B cell (primary cell): ENCODE measurements around the gene TRIM38. TPM values are rescaled to one million over a fixed set of nuclear protein-coding genes. Genes with fewer than 3 reads are reported as not detected.

Source experiments
- ATAC-seq: fragments of 200-7000 bp; cut with Tn5 transposase; one replicate; pipeline ENCODE4 v1.10.0; 2021; ENCODE audit warnings: low read depth, mild to moderate bottlenecking, moderate number of reproducible peaks, moderate library complexity
- CTCF ChIA-PET: fragments of 350-600 bp; sonication (Branson Sonifier 250); formaldehyde crosslinking; loops from one replicate; lab custom pipeline; 2021; ENCODE audit warnings: antibody characterized with exemption, inconsistent platforms; lab: Charles Lee
- POLR2A ChIA-PET: fragments of 350-600 bp; sonication (Branson Sonifier 250); formaldehyde crosslinking; loops from one replicate; lab custom pipeline; 2021; ENCODE audit warnings: antibody characterized with exemption; lab: Charles Lee
- DNase-seq: peaks from one replicate; pipeline ENCODE4 v3.0.0; 2013
- H2AFZ ChIP-seq: 2 replicates; pipeline ENCODE4 v1.6.1; 2012; ENCODE audit warnings: mild to moderate bottlenecking, low read depth, low read length; ENCODE audit not compliant: insufficient read depth, poor library complexity, severe bottlenecking
- H3K27ac ChIP-seq, 2 donors: 1 replicate in 1 of 2; 2 replicates in 1 of 2; pipeline ENCODE4 v1.5.1; 2012 to 2013; ENCODE audit warnings: low read length in 2 of 2, mild to moderate bottlenecking in 2 of 2, moderate library complexity in 1 of 2
- H3K27me3 ChIP-seq, 4 experiments: fragments of 200-600 bp in 1 of 4; sonication (generic) in 1 of 4; replicated peaks in 1 of 4; 1 replicate in 2 of 4; 2 replicates in 2 of 4; pipeline versions ENCODE4 v1.6.1 to v1.7.0; 2013 to 2016; ENCODE audit warnings: low read length in 3 of 4, mild to moderate bottlenecking in 2 of 4, mixed read lengths in 1 of 4, moderate library complexity in 1 of 4; ENCODE audit not compliant: insufficient read depth in 4 of 4, control insufficient read depth in 3 of 4; ENCODE audit errors: control extremely low read depth in 1 of 4
- H3K36me3 ChIP-seq, 2 experiments: replicated peaks in 1 of 2; 1 replicate in 1 of 2; 2 replicates in 1 of 2; pipeline versions ENCODE4 v1.6.1 to v1.7.1; 2013; ENCODE audit warnings: low read length in 1 of 2; ENCODE audit not compliant: insufficient read depth in 2 of 2, control insufficient read depth in 1 of 2; ENCODE audit errors: control extremely low read depth in 1 of 2, extremely low read depth in 1 of 2
- H3K4me1 ChIP-seq, 2 donors: fragments of 200-600 bp in 1 of 2; sonication (generic) in 1 of 2; 1 replicate in 1 of 2; 2 replicates in 1 of 2; pipeline versions ENCODE4 v1.5.1 to v1.6.1; 2013 to 2017; ENCODE audit warnings: low read length in 2 of 2; ENCODE audit not compliant: control insufficient read depth in 2 of 2, insufficient read depth in 2 of 2
- H3K4me2 ChIP-seq: replicated peaks from 2 replicates; pipeline ENCODE3; 2012; ENCODE audit warnings: mild to moderate bottlenecking, low read depth, low read length; ENCODE audit not compliant: poor library complexity, severe bottlenecking
- H3K4me3 ChIP-seq, 5 experiments: fragments of 200-600 bp in 1 of 5; sonication (generic) in 1 of 5; 1 replicate in 3 of 5; 2 replicates in 2 of 5; pipeline versions ENCODE4 v1.5.1 to v1.7.0; 2011 to 2016; ENCODE audit warnings: low read length in 4 of 5, mild to moderate bottlenecking in 4 of 5, low read depth in 2 of 5, control low read depth in 1 of 5, moderate library complexity in 1 of 5; ENCODE audit not compliant: insufficient read depth in 1 of 5; ENCODE audit errors: control extremely low read depth in 1 of 5, extremely low read depth in 1 of 5
- H3K79me2 ChIP-seq: fragments of 200-600 bp; sonication (generic); one replicate; pipeline ENCODE4 v1.6.0; 2016; ENCODE audit warnings: low read length; ENCODE audit not compliant: control insufficient read depth, insufficient read depth
- H3K9ac ChIP-seq: fragments of 200-600 bp; sonication (generic); 2 replicates; pipeline ENCODE4 v1.6.1; 2017; ENCODE audit warnings: mild to moderate bottlenecking, low read length, moderate library complexity
- H3K9me3 ChIP-seq, 3 donors: one replicate each; pipeline versions ENCODE4 v1.6.1 to v1.7.1; 2013; ENCODE audit warnings: low read length in 2 of 3; ENCODE audit not compliant: control insufficient read depth in 2 of 3, insufficient read depth in 1 of 3; ENCODE audit errors: control extremely low read depth in 1 of 3
- H4K20me1 ChIP-seq: 2 replicates; pipeline ENCODE4 v1.6.0; 2012; ENCODE audit warnings: mild to moderate bottlenecking, low read length; ENCODE audit not compliant: insufficient read depth, control insufficient read depth, poor library complexity, severe bottlenecking
- H3K27ac Mint-ChIP-seq: one replicate; pipeline ENCODE4 v1.8.0; 2021; ENCODE audit warnings: mixed read lengths
- H3K27me3 Mint-ChIP-seq: one replicate; pipeline ENCODE4 v1.8.0; 2021; ENCODE audit warnings: mixed read lengths
- H3K4me1 Mint-ChIP-seq: one replicate; pipeline ENCODE4 v1.8.0; 2021; ENCODE audit warnings: mixed read lengths
- H3K4me3 Mint-ChIP-seq: one replicate; pipeline ENCODE4 v1.8.0; 2021; ENCODE audit warnings: mixed read lengths
- H3K9me3 Mint-ChIP-seq: one replicate; pipeline ENCODE4 v1.8.0; 2022; ENCODE audit warnings: mixed read lengths; ENCODE audit not compliant: insufficient read depth
- EZH2 ChIP-seq: IDR thresholded peaks from 2 replicates; pipeline ENCODE4 v1.6.1; 2012; ENCODE audit warnings: borderline replicate concordance, low read depth, mild to moderate bottlenecking, moderate library complexity, low read length; ENCODE audit not compliant: insufficient read depth, poor library complexity, severe bottlenecking
- WGBS: methylation state at CpG from one replicate; pipeline ENCODE4 v1.1.5; 2013; ENCODE audit warnings: missing lambda C conversion rate; ENCODE audit not compliant: insufficient coverage; 5-methylcytosine and 5-hydroxymethylcytosine counted together
- intact Hi-C: fragments of 100-400 bp; cut with micrococcal nuclease; formaldehyde crosslinking; loops from one replicate; pipeline ENCODE4 v1.10.0; 2022
- polyA plus RNA-seq: library from polyadenylated mRNA; depleted of rRNA; stranded (reverse); fragments of >200 nt; gene quantifications from 2 replicates; pipeline ENCODE4 v1.2.3, GENCODE V29; 2012
- total RNA-seq, 2 donors: library from RNA; stranded (reverse); fragments of 120-200 nt in 1 of 2; gene quantifications; 1 replicate in 1 of 2; 2 replicates in 1 of 2; pipeline versions ENCODE4 v1.2.3 to v1.2.4, GENCODE V29; 2013 to 2022
- TF ChIP-seq, protein P1 (sequence below): fragments of 200-600 bp; IDR thresholded peaks from one replicate; pipeline ENCODE4 v1.8.0; 2022; ENCODE audit warnings: antibody characterized with exemption, mild to moderate bottlenecking

TRIM38 gene
- total and polyA plus RNA-seq, 2 donors (not counting 1 experiment from before 2014, with no cell fraction given), result 29.3 to 57.2 TPM

DNA sequence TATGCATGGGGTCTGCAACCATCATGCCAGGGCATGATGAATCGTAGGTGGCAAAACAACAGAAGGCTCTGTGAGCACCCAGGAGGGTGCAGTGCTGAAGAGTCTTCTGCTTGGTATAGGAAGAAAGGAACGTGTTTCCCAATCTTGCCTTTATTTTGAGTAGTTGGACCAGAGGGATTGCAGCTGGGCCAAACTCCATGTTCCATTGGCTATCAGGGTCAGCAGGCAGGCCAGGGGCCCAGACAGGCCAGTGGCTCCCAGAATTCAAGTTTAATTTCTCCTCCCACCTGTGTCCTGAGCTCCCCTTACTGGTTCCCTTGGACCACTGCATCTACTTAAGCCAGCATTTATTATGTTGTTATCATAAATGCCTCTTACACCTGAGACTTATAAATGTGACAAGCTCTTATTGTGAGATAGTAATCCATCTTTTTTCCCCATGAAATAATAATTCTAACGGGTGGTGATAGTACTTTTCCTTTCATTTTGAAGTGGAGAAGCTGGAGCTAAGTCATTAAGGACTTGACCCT, 918 bp upstream of the TRIM38 start:
- Histone ChIP-seq H3K27ac (peak overlapping the region; percentile 94 to 97), H3K27me3 (no peaks in the 10 kb centered on the region), H3K4me2 (peak overlapping the region; percentile 82), H3K79me2 (peaks cover 40% of the 10 kb centered on the region), H3K36me3 (peaks cover 1 to 26% of the 10 kb centered on the region in 2 experiments), H3K4me3 (peak overlapping the region; percentile 83 to 95 (median 92)), H4K20me1 (peaks cover 21% of the 10 kb centered on the region), H2AFZ (no peak overlapping the region), H3K9me3 (no peaks in the 10 kb centered on the region), H3K9ac (peak overlapping the region; percentile 94), H3K4me1 (peaks cover 66 to 68% of the 10 kb centered on the region in 2 donors)
- DNase-seq (no peak), ATAC-seq (no peak)
- peaks cover 72% of the 10 kb centered on the region for H3K4me1 Mint-ChIP-seq
- no peak for TF ChIP-seq EZH2
- TF ChIP-seq, protein P1, sequence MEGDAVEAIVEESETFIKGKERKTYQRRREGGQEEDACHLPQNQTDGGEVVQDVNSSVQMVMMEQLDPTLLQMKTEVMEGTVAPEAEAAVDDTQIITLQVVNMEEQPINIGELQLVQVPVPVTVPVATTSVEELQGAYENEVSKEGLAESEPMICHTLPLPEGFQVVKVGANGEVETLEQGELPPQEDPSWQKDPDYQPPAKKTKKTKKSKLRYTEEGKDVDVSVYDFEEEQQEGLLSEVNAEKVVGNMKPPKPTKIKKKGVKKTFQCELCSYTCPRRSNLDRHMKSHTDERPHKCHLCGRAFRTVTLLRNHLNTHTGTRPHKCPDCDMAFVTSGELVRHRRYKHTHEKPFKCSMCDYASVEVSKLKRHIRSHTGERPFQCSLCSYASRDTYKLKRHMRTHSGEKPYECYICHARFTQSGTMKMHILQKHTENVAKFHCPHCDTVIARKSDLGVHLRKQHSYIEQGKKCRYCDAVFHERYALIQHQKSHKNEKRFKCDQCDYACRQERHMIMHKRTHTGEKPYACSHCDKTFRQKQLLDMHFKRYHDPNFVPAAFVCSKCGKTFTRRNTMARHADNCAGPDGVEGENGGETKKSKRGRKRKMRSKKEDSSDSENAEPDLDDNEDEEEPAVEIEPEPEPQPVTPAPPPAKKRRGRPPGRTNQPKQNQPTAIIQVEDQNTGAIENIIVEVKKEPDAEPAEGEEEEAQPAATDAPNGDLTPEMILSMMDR, result no peak
- CTCF ChIA-PET, result interaction anchor here (0.6 to 4.9 kb wide), 11 partner anchors 17 to 1186 kb away, joined by 3 to 37 read pairs (median 4); a partner anchor contains a TSS
- peak overlapping the region; percentile 98 for H3K27ac Mint-ChIP-seq
- intact Hi-C loops, result loop anchor here (1.0 to 5.0 kb wide), 4 partner anchors 31 to 1876 kb away; a partner anchor contains a TSS
- WGBS, result 96% methylated on average over 2 of the region's 3 CpGs
- H3K27me3 Mint-ChIP-seq, result no peaks in the 10 kb centered on the region
- POLR2A ChIA-PET, result interaction anchor here (1.0 to 2.7 kb wide), 4 partner anchors 19 to 126 kb away, joined by 3 to 33 read pairs (median 3); partner anchors contain the start of gene HFE
- peaks cover 2% of the 10 kb centered on the region for H3K9me3 Mint-ChIP-seq
- peak overlapping the region; percentile 97 for H3K4me3 Mint-ChIP-seq
